Hematopoietic multipotent progenitor cell treated with erythropoietin and hydrocortisone succinate and interleukin-3 and kit ligand, for 4 days (in vitro differentiated cells): Measurements from ENCODE around the gene SND1.
"Not testable (repeated sequence)": the region's sequence is repeated elsewhere in the genome, so short reads cannot be mapped to it uniquely, and the experiment has no call there.

Source experiments
- DNase-seq: peaks from one replicate; pipeline ENCODE4 v3.0.0-alpha.2; 2015

Gene SND1

GRCh38 chr7:128082431-128082830 is 430.4 kb downstream of the SND1 start:
- no peak for DNase-seq

DNA sequence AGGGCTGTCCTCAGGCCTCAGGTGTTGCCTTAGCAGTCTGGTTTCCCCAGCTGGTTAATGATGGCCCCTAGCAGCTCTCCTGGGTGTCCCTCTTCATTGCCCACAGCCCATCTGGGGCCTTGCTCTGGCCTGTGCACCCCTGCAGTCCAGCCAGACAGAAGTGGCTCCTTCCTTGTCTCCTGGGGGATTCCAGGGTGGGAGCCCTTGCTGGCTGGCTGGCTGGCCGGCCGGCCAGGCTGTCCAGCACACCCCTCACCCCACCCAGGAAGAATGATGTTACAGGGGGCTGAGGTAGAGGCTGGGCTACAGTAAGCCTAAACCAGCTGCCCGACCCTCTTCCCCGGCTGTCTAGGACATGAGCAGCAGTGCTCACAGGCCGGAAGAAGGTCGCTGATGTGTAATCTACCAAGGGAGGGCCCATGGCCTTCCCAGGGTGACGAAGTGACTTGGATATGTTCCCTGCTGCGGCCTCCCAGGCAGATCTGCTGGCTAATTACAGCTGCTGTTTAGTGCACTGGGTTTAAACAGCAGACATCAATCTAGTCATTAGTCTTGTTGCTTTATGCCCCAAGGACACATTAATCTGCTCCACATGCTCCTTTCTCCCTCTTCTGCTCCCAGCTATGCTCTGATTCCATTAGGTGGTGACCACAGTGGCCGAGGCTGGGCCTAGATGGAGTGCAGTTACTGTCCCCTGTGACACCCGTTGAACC is 433.1 kb downstream of the SND1 start:
- no peak for DNase-seq

- no peak for DNase-seq
These were observed 438.5 kb downstream of the SND1 start for GRCh38 chr7:128090492-128090891.

DNA sequence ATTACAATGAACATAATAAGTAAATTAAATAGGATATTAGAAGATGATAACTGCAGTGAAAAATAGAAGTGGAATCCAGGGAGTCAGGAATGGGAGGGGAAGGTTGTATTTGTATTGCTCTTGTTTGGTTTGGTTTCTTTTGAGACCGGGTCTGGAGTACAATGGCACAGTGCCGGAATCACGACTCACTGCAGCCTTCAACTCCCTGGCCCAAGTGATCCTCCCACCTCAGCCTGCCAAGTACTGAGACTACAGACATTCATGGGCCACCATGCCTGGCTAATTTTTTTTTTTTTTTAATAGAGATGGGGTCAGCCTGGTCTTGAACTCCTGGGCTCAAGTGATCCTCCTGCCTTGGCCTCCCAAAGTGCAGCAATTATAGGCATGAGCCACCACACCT is 439.1 kb downstream of the SND1 start:
- no peak for DNase-seq

GRCh38 chr7:128092221-128092620 is 440.2 kb downstream of the SND1 start:
- DNase-seq = no peak

DNA sequence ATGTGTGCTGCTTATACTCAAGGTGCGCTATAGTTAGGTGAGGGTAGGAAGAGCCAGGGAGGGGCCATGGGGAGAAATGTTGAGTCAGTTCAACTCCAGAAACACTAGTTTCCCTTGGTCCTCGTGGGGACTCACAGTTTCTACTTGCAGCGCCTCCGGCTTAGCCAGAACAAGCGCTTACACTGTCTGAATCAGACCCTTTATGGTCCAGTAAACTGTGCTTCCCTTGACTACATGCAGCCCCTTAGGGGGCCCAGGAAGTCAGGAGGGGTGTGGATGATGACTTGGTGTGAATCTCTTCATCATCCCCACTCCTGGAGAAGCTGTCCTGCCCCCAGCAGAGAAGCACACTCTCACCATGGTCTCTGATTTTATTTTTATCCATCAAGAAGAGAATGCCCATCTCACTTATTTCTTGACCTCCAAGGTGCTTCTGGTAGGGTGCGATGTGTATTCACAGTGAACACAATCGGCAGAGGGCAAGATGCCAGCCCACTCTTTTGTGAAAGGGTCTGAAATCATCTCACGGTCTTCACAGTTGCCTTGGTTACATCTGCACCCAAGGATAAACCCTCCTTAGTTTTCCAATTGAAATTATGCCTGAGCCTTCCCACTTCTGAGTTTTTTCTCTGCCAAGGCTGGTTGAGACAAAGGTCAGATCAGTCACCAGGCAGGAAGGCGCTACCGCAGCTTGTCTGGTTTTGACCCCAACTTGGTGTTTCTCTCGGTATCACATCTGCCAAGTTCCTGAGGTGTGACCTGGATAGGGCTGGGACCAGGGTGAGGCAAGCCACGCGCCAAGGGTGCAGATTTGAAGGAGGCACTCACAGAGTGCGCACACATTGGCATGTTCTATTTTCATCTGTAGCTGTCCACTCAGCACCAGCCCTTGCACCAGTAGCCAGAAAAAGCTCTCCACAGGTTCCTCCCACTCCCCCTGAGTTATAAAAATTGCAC is 441.9 kb downstream of the SND1 start:
- no peak for DNase-seq

- no peak for DNase-seq
These were observed 442.7 kb downstream of the SND1 start for GRCh38 chr7:128094686-128095085.

DNA sequence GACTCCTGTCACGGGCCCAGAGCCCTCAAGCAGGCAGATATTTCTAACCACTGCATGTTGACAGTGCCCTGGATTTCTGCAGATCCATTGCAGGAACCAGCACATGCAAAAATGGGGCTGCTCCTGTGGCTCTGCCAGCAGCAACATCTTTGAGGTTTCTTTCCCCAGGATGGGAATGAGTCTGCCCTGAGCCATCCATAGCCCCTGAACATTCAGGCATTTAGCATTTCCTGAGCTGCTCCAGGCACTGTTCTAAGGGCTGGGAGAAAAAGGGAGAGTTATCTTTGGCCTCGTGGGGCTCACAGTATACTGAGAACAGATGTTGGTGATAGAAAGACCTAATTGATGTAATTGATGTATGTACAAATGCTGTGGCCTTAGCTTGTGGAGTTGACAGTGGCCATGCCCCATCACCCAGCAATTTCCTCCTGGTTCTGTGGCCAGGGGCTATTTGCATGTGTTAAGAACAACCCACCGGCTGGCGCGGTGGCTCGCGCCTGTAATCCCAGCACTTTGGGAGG is 445.3 kb downstream of the SND1 start:
- DNase-seq = no peak

DNA sequence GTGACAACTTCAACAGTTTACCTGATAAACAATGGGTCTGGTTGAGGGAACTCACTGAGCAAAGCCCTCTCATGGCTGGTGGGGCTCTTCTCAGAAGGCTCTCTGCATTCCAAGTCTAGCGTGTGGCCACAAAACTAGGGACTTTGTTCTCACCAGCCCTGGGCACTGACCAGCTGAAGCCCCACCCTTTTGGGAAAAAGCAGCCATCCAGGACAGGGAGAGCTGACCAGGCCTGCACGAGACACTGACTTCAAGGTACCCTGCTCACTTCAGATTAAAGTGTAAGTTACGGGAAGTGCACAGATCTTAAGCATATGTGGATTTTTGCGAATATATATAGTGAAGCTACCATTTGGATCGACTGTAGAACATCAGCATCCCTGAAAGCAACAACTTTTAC is 446.6 kb downstream of the SND1 start:
- no peak for DNase-seq

GRCh38 chr7:128099204-128099671 is 447.2 kb downstream of the SND1 start:
- no peak for DNase-seq

GRCh38 chr7:128100225-128100948 is 448.4 kb downstream of the SND1 start:
- no peak for DNase-seq

DNA sequence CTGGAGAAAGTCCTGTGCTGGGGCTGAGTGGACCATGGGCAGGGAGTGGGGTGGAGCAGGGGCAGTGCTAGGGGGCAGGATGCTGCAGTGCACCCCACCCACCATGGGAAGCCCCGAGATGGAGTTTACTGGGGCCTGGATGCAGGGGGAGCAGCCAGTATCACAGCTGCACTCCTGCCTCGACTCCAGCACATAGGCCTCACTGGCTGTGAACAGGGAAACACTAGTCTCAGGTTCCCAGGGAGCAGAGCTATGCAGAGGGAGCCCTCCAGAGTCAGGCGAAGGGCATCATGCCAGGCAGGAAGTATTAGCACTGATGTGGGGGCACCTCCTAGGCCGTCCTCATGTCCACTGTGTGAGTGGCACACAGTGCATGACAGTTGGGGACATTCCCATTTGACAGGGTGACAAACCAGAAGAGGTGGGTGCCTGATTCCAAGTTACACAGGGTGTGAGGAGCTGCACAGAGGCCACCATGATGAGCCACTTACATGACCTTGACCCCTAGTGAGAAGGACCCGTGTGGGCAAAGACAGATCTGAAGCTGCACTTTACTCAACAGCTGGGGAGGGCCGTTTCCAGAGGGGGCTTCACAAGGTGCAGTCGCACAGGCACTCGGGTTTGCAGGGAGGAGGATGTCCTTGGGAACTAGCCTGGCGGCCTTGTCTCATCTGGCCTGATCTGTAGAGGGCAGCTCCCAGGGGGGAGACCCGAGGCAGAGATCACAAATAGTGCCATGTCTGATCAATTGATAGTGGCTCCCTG is 449.1 kb downstream of the SND1 start:
- DNase-seq = no peak

GRCh38 chr7:128102490-128103291 is 450.7 kb downstream of the SND1 start:
- no peak for DNase-seq

GRCh38 chr7:128103498-128104107 is 451.6 kb downstream of the SND1 start:
- DNase-seq = peak; percentile 34

DNA sequence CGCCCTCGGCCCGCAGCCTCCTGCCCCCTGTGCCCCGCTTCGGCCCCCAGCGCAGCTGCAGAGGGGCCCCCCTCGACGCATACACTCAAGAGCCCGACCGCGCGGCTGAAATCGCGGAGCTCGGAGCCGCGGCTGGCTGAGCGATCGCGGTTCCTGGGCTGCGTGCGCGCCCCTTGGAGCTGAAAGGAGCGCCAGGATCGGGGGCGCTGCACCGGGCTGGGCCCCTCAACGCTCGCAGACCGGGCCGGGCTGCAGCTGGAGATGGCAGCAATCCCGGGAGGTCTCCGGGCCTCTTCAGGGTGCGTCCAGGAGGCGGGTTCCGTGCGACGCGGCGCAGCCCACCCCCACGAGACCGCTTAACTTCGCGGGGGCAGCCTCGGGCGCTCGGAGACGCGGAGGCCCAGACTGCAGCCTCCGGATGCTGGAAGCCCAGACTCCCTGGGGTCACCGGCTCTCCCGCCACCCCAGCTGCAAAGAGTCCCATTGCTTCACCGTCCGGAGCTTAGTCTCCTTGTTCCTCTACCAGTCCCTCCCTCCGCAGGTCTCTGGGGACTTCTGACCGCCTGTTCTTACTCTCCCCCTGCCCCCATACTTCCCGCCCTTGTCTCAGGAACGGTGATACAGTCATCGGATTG is 452.2 kb downstream of the SND1 start:
- DNase-seq = peak; percentile 51

DNA sequence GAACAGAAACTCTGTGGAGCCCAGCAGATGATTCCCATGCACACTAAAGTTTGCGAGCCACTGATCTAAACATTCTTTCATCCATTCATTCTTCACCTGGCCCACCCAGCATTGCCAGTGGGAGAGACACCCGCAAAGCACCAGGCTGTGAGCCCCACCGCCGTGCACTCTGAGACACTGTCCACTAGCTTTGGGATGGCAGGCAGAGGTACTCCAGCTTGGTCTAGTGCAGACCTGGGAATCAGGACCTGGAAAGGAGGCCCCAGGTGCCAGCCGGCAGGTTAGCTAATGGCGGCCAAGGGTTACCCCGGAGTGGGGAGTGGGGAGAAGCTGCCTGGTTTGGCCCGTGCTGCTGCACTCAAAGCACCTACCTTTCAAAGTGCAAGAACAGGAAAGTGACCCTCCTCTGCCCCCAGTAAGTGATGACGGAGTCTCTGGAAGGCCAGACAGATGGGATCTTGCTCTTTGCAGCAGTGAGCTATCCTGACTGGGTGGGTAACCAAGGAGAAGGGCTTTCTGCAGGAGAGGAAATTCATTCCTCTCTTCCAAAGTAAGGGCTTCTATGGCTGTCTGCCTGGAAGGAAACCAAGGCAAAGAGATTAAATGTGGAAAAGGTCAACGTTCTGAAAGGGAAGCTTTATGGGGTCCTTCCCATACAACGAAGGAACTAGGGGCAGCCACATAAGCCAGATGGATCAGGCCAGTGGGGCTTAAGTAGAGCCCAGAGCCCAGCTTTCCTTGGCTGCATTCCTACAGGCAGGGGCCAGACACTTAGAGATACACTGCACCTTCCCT is 453.4 kb downstream of the SND1 start:
- DNase-seq = no peak

DNA sequence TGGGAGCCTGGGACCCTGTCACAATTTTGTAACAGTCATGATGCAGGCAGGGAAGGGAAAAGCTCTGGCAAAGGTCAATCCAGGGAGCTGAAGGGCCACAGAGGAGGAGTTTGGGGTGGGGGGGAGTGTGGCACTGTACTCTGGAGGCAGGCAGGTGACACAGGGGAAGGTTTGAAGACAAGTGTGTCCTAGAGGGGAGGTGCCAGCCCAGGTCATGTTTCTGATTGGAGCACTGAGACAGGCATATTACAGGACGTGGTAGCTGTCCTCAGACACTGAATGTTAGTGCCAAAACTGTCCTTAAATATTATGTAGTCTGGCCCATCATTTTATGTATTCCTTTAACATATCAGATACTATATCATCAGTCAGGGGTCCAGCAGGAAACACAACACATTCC is 454.8 kb downstream of the SND1 start:
- DNase-seq = no peak

GRCh38 chr7:128107516-128107915 is 455.5 kb downstream of the SND1 start:
- DNase-seq = not testable (repeated sequence)

DNA sequence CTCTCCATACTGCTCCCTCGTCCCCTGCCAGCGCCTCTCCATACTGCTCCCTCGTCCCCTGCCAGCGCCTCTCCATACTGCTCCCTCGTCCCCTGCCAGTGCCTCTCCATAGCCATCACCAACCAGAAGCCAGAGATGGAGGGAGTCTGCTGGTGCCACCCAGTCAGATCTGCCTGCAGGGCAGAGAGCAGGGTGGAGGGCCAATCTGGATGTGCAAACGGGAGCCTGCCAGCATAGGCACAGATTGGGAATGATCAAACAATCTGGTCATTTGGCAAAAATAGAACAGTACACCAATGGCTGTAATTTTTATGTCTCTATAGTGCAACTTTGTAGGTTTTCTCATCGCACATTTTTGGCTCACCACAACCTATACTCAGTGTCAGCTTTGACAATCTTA is 456.1 kb downstream of the SND1 start:
- DNase-seq = no peak
